Fibroblast of lung (primary cell): ENCODE data around the gene PLSCR4. TPM values are rescaled to one million over a fixed set of nuclear protein-coding genes. Genes with fewer than 3 reads are reported as not detected.

ENCODE experiments used
- DNase-seq, 2 donors: peaks; one replicate each; pipeline versions ENCODE4 v3.0.0 to v3.0.0-alpha.2; 2010; ENCODE audit warnings: low read depth in 2 of 2
- H2AFZ ChIP-seq: 2 replicates; pipeline ENCODE4 v1.5.1; 2012; ENCODE audit warnings: low read length, control low read depth, inconsistent platforms
- H3K27ac ChIP-seq: 2 replicates; pipeline ENCODE4 v1.5.1; 2011; ENCODE audit warnings: low read length, control low read depth; ENCODE audit not compliant: insufficient read depth
- H3K27me3 ChIP-seq: 2 replicates; pipeline ENCODE4 v1.5.1; 2011; ENCODE audit warnings: mild to moderate bottlenecking, low read length; ENCODE audit not compliant: control insufficient read depth, insufficient read depth
- H3K36me3 ChIP-seq: 2 replicates; pipeline ENCODE4 v1.5.1; 2011; ENCODE audit warnings: low read length; ENCODE audit not compliant: control insufficient read depth, insufficient read depth
- H3K4me1 ChIP-seq: 2 replicates; pipeline ENCODE4 v1.5.1; 2011; ENCODE audit warnings: low read length; ENCODE audit not compliant: control insufficient read depth, insufficient read depth; ENCODE audit errors: extremely low read depth
- H3K4me2 ChIP-seq: 2 replicates; pipeline ENCODE4 v1.5.1; 2011; ENCODE audit warnings: low read length, control low read depth; ENCODE audit not compliant: insufficient read depth; ENCODE audit errors: extremely low read depth
- H3K4me3 ChIP-seq, 4 experiments: fragments of 200-600 bp in 1 of 4; sonication (generic) in 1 of 4; replicated peaks in 1 of 4; 2 replicates each; pipeline ENCODE4 v1.5.1; 2011 to 2016; ENCODE audit warnings: low read length in 4 of 4, low read depth in 3 of 4, mild to moderate bottlenecking in 3 of 4, control low read depth in 2 of 4, inconsistent platforms in 1 of 4, mixed read lengths in 1 of 4; ENCODE audit not compliant: insufficient read depth in 1 of 4; ENCODE audit errors: control extremely low read depth in 1 of 4
- H3K79me2 ChIP-seq: 2 replicates; pipeline ENCODE4 v1.5.1; 2012; ENCODE audit warnings: mild to moderate bottlenecking, low read length, inconsistent platforms; ENCODE audit not compliant: control insufficient read depth, insufficient read depth
- H3K9ac ChIP-seq: 2 replicates; pipeline ENCODE4 v1.5.1; 2011; ENCODE audit warnings: mild to moderate bottlenecking, low read length, control low read depth; ENCODE audit not compliant: insufficient read depth
- H3K9me3 ChIP-seq: 2 replicates; pipeline ENCODE4 v1.5.1; 2012; ENCODE audit warnings: low read depth, low read length; ENCODE audit not compliant: control insufficient read depth, insufficient read depth
- H4K20me1 ChIP-seq: 2 replicates; pipeline ENCODE4 v1.5.1; 2011; ENCODE audit warnings: low read length; ENCODE audit not compliant: control insufficient read depth, insufficient read depth; ENCODE audit errors: extremely low read depth
- EZH2 ChIP-seq: IDR thresholded peaks from 2 replicates; pipeline ENCODE4 v1.5.1; 2012; ENCODE audit warnings: low read length, control low read depth, mild to moderate bottlenecking; ENCODE audit errors: missing control alignments
- polyA plus RNA-seq, 2 donors: library from polyadenylated mRNA; depleted of rRNA in 1 of 2; stranded (reverse) in 1 of 2; unstranded in 1 of 2; fragments of >200 nt; gene quantifications; 2 replicates each; pipeline ENCODE4 v1.2.1, GENCODE V29; 2011 to 2012; ENCODE audit warnings: missing spikeins in 1 of 2
- total RNA-seq: library from RNA; depleted of rRNA; stranded (reverse); fragments of >200 nt; gene quantifications from 2 replicates; pipeline ENCODE4 v1.2.1, GENCODE V29; 2014
- TF ChIP-seq, protein P1 (sequence below), 2 donors: IDR thresholded peaks in 1 of 2; conservative IDR thresholded peaks in 1 of 2; 1 replicate in 1 of 2; 2 replicates in 1 of 2; pipeline ENCODE4 v1.5.1; 2011 to 2012; ENCODE audit warnings: low read length in 2 of 2, control low read depth in 1 of 2, inconsistent platforms in 1 of 2, low read depth in 1 of 2, mild to moderate bottlenecking in 1 of 2

The PLSCR4 gene
- total and polyA plus RNA-seq, 2 donors (not counting 1 experiment from before 2014, with no cell fraction given) = 36.7 to 57.6 TPM

GRCh38 chr3:146159037-146159436 lies 91.9 kb downstream of the PLSCR4 start:
- no peaks in the 10 kb centered on the region for H3K27me3 ChIP-seq
- H3K36me3 ChIP-seq = no peaks in the 10 kb centered on the region
- H3K4me3 ChIP-seq = peak overlapping the region; percentile 33 to 97 (median 82)
- H3K9me3 ChIP-seq = no peaks in the 10 kb centered on the region
- TF ChIP-seq EZH2 = no peak
- no peak overlapping the region for H2AFZ ChIP-seq
- H4K20me1 ChIP-seq = no peaks in the 10 kb centered on the region
- H3K9ac ChIP-seq = no peak overlapping the region
- DNase-seq = peak in 1 of 2 donors; percentile 75
- H3K4me2 ChIP-seq = peak overlapping the region; percentile 95
- H3K79me2 ChIP-seq = peaks cover 41% of the 10 kb centered on the region
- H3K27ac ChIP-seq = no peak overlapping the region
- peaks cover 21% of the 10 kb centered on the region for H3K4me1 ChIP-seq

- Histone ChIP-seq H3K4me2 (peak overlapping the region; percentile 48), H2AFZ (no peak overlapping the region), H3K9ac (no peak overlapping the region), H3K4me3 (peak overlapping the region in 2 of 4 experiments; percentile 88 to 97), H3K4me1 (peaks cover 13% of the 10 kb centered on the region), H3K36me3 (no peaks in the 10 kb centered on the region), H3K79me2 (peaks cover 46% of the 10 kb centered on the region), H4K20me1 (no peaks in the 10 kb centered on the region), H3K9me3 (no peaks in the 10 kb centered on the region), H3K27ac (no peak overlapping the region), H3K27me3 (no peaks in the 10 kb centered on the region)
- no peak for DNase-seq
- TF ChIP-seq EZH2 = no peak
- TF ChIP-seq, protein P1, sequence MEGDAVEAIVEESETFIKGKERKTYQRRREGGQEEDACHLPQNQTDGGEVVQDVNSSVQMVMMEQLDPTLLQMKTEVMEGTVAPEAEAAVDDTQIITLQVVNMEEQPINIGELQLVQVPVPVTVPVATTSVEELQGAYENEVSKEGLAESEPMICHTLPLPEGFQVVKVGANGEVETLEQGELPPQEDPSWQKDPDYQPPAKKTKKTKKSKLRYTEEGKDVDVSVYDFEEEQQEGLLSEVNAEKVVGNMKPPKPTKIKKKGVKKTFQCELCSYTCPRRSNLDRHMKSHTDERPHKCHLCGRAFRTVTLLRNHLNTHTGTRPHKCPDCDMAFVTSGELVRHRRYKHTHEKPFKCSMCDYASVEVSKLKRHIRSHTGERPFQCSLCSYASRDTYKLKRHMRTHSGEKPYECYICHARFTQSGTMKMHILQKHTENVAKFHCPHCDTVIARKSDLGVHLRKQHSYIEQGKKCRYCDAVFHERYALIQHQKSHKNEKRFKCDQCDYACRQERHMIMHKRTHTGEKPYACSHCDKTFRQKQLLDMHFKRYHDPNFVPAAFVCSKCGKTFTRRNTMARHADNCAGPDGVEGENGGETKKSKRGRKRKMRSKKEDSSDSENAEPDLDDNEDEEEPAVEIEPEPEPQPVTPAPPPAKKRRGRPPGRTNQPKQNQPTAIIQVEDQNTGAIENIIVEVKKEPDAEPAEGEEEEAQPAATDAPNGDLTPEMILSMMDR (conservative IDR thresholded peaks at IDR 0.05 in 1 of 2, IDR thresholded peaks at IDR 0.05 in 1 of 2; ENCODE audit: low read depth in 1 of 2, low read length in 2 of 2) = no peak
These were observed 93.4 kb downstream of the PLSCR4 start for GRCh38 chr3:146157325-146158060.

- peaks cover 7% of the 10 kb centered on the region for H3K4me1 ChIP-seq
- no peak overlapping the region for H2AFZ ChIP-seq
- H3K27me3 ChIP-seq = no peaks in the 10 kb centered on the region
- no peaks in the 10 kb centered on the region for H4K20me1 ChIP-seq
- TF ChIP-seq, protein P1 (conservative IDR thresholded peaks at IDR 0.05 in 1 of 2, IDR thresholded peaks at IDR 0.05 in 1 of 2; ENCODE audit: low read depth in 1 of 2, low read length in 2 of 2) = no peak
- no peak for TF ChIP-seq EZH2
- no peaks in the 10 kb centered on the region for H3K36me3 ChIP-seq
- H3K4me2 ChIP-seq = peak overlapping the region; percentile 60
- no peak overlapping the region for H3K27ac ChIP-seq
- H3K4me3 ChIP-seq = peak overlapping the region in 3 of 4 experiments; percentile 5 to 23 (median 5)
- peaks cover 46% of the 10 kb centered on the region for H3K79me2 ChIP-seq
- H3K9ac ChIP-seq = no peak overlapping the region
- no peaks in the 10 kb centered on the region for H3K9me3 ChIP-seq
- DNase-seq = no peak
These were observed 94.1 kb downstream of the PLSCR4 start for GRCh38 chr3:146156666-146157314.
